Measurements from ENCODE around the gene MRGPRF.

Gene MRGPRF

DNA sequence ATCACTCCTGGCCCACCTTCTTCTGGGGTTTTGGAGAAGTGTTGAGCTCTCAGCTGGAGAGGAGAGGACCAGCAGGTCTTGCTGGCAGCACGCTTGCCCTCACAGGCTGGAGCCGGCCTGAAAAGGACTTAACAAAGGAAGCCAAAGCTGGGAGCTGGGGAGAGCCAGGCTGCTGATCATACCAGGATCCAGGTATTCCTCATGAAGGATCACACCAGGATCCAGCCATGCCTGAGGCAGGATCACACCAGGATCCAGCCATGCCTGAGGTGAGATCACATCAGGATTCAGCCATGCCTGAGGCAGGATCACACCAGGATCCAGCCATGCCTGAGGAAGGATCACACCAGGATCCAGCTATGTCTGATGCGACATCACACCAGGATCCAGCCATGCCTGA is 49.3 kb downstream of the MRGPRF start:
- DNase-seq (ENCODE audit: low read depth): no peak

DNA sequence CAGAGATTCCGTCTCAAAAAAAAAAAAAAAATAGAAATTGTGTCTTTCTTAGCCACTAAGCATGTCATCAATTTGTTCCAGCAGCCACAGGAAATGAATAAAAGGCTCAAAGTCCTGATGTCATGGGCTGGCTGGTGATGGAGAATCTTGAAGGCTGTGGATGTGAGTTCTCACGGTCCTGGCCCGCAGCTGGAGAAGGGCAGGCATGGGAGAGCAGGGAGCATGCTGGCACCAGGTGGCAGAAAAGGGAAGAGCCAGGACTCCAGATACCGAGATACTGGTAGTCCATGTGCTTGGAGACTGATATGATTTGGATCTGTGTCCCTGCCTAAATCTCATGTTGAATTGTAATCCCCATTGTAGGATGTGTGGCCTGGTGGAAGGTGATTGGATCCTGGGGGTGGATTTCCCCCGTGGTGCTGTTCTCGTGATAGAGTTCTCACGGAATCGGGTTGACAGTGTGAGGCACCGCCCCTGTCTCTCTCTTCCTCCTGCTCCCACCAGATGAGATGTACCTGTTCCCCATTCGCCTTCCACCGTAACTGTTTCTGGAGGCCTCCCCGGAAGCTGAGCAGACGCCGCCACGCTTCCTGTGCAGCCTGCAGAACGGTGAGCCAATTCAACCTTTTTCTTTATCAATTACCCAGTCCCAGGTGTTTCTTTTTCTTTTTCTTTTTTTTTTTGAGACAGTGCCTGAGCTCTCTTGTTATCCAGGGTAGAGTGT is 50.4 kb downstream of the MRGPRF start:
- no peak for DNase-seq (ENCODE audit: low read depth)

DNA sequence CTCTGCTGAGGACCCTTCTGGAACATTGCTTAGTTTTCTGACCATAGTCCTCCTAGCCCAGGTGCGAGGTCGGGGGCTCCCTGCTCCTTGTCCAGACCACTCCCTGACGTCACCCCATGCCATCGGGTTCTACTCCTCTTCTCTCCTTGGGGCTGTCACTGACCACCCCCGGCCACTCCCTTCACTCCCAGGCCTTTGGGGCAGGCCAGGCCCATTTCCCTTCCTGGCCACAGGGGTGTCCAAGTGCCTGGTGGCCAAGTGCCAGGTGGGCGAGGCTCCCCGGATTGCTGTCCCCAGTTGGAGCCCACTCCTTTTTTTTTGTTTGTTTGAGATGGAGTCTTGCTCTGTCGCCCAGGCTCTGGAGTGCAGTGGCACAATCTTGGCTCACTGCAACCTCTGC is 51.8 kb downstream of the MRGPRF start:
- no peak for DNase-seq (ENCODE audit: low read depth)

DNA sequence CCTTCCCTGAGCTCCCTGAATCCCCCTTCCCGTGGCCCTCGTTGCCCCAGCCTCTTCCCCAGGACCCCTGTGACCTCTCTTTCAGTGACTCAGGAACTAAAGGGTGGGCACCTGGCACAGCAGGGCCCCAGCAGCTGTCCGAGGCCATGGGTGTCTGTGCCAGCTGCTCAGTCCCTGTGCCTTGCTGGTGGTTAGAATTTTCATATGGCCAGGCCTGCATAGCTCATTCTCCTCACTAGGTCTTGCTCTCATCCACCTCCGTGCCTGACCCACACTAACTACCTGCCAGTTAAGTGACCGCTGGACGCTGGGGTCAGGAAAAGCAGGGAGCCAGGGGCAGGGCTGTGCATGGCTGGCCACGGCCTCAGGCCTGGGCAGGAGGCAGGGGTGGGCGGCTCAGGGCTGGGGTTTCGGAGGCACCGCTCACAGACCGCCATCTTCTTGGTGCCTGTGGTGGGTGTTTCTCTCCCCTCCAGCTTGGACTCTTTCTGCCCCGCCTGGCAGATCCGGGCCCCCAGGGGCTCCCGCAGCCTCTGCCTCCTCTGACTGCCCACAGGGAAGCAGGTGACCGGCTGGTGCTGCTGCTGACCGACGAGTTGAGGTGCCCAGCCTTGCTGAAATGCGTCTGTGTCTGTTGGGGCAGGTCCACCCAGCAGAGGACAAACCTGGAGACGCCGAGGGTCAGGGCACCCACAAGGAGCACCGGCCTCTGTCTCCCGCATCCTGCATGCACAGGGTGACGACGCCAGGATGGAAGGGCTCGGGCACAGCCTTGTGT is 52.6 kb downstream of the MRGPRF start:
- DNase-seq (ENCODE audit: low read depth): no peak

DNA sequence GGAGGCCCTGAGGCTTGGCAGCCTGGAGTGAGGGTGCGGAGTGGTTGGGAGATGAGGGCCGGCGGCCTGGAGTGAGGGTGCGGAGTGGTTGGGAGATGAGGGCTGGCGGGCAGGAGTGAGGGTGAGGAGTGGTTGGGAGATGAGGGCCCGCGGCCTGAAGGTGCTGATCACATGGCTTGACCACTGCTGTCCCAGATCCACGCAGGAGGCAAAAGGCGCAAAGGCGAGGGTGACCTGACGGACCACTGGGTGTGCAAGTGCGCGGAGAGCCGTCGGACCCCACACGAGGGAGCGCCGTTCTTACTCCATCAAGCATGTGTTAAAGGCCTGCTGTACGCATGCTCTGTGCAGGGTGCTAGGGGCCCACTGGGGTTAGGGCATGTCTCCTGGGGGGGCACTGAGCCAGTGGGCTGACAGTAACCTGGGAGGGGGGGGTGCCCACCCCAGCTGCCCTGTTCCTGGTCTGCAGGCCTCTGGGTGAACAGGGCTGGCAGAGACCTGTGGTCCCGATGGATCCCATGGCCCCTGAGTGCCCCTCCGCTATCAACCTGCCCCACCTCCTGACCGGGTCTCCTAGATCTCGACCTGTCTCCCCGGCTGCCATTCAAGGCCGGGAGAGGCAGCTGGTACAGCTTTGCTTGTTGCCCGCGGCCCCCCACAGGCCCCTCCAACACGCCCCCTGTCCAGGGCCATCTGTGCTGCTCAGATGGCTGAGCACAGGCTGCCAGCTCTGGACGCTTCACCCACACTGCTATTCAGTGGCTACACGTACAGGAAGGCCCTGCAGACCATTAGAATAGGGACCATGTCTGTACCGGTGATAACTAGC is 53.4 kb downstream of the MRGPRF start:
- no peak for DNase-seq (ENCODE audit: low read depth)

DNA sequence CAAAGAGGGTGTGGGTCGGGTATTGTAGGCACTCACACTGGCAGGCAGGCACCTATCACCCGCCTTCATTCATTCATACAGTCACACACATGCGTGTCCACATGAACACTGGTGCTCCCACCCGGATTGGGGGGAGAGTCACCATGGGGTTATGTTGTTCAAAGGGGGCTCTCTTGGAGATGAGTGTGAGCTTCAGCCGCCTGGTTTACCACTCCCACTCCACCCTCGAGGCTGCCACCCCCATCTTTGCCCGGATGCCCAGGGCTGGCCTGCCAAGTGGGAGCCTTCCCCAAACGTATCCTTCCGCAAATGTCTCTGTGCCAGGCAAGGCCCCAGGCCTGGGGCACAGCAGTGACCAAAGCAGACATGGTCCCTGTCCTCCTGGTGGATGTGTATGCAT is 54.8 kb downstream of the MRGPRF start:
- DNase-seq (ENCODE audit: low read depth): no peak

DNA sequence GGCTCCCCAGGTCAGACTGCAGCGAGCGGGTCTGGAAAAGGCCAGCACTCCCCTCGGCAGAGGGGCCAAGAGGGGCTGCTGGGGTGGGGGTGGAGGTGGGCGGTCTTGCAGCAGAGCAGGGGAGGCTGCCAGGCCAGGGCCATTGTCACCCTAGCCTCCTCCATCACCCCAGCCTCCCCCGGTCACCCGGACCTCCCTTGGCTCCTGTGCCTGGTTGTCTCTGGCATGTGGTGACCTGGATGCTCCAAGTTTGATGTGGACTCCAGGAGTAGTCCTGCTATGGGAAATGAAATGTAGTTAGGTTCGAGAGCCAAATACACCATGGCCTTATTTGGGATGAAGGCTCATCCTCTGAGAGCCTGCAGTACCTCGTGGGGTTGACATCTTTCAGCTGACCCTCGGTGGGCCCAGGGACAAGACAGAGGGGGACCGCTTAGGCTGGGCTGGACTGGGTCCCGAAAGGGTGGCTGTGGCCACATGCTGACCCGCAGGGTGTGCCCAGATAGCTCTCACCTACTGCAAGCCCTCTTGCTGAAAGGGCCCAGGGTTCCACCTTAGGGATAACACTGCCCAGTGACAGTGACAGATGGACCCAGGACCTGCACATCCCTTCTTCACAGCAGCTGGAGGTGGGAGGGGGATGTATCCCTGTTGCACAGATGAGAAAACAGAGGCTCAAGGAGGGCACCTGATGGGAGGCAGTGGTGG is 56.3 kb downstream of the MRGPRF start:
- DNase-seq (ENCODE audit: low read depth): no peak

DNA sequence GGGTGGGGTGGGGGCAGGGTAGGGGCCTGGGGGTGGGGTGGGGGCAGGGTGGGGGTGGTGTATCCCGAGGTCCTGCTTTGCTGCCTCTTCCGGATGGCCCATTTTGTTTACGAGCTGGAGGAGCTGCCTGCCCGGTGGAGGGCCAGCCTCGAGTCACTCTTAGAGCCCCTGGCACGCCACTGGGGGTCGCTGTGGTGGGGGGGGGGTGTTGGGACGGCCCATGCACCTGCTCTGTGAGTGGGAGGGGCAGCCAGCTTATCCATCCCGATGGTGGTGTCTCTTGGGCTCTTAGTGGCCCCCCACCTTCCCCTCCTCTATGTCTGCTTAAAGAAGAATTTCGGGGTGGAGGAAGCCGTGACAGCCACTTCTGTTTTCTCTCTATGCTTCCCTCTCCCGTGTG is 56.9 kb downstream of the MRGPRF start:
- DNase-seq (ENCODE audit: low read depth): no peak

DNA sequence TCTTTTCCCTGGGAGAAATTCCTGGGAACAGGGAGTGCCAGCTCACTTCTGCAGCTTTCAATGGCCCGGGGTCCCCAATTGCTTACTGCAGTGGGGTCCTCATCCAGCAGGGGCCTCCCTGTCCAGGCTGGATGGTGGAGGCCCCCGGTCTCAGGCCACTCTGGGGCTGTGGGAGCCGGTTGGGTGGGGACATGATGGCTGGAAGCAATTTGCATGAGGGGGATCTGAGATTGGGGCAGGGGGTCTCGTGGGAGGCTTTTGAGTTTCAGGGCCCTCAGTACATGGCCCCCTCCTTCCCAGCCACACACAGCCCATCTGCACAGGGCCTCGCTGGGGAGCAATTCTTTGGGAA is 57.5 kb downstream of the MRGPRF start:
- no peak for DNase-seq (ENCODE audit: low read depth)

DNA sequence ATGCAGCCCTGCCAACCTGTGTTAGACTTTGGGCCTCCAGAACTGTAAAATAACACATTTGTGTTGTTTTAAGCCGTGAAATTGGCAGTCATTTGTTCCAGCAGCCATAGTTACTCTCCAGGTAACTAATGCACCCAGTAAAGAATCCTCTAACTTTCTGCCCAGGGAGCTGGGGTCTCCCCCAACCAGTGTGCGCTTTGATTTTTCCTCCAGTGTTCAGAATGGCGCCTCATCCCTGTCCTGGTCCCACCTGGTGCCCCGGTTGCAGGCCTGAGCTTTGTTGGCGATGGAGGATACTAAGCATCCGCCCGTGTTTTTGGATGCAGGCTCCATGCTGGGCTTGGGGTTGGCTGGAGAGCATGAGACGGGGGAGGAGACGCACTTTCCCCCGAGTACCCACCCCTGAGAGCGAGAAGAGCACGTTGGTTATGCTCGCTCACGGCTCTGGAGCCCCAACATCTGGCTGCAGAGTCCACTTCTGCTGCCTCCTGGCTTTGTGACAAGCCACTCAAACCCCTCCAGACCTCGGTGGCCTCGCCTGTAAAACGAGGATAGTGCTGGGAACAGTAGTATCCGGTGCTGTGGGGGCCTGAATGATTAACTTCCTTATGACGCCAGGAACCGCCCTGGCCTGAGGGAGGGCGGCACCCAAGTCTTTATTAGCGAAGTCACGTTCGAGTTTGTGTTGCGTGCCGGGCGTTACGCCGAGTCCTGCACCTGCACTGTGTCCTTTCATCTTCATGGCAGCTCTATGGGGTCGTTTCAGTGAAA is 58.0 kb downstream of the MRGPRF start:
- DNase-seq (ENCODE audit: low read depth): no peak
